AG10803 (cell line): ENCODE results near the gene COPS9.

Experiments used
- DNase-seq: peaks from one replicate; pipeline ENCODE4 v3.0.0; 2010; ENCODE audit warnings: low read depth
- H3K4me3 ChIP-seq: 2 replicates; pipeline ENCODE4 v1.5.1; 2011; ENCODE audit warnings: mild to moderate bottlenecking, low read length, control low read depth
- CTCF ChIP-seq: conservative IDR thresholded peaks from 2 replicates; pipeline ENCODE4 v1.5.1; 2011; ENCODE audit warnings: mild to moderate bottlenecking, low read length, control low read depth, inconsistent platforms

COPS9 gene

GRCh38 chr2:240112914-240113690, 23.0 kb downstream of the COPS9 start:
- no peak overlapping the region for H3K4me3 ChIP-seq
- TF ChIP-seq CTCF = no peak
- DNase-seq = no peak

DNA sequence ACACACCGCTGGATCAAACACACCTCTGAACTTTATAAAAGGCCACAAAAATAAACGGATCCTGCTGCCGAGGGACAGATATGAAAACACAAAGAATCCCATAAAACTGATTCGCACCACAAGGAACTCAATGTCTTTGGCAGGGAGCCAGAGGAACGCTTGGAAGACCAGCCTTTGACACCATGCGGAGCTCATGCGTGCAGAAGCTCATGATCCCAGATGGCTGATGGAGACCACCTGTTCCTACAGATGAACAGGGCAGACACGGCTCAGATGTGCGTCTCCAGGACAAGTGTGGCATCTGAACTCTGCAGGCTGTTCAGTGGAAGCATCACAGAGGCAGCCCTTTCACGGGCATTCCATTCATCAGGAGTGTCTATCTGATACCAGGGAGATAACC, 24.9 kb downstream of the COPS9 start:
- DNase-seq = peak; percentile 3
- no peak overlapping the region for H3K4me3 ChIP-seq
- TF ChIP-seq CTCF = no peak

GRCh38 chr2:240109386-240109785, 26.7 kb downstream of the COPS9 start:
- no peak overlapping the region for H3K4me3 ChIP-seq
- TF ChIP-seq CTCF = no peak
- no peak for DNase-seq

GRCh38 chr2:240107477-240107796, 28.7 kb downstream of the COPS9 start:
- no peak for DNase-seq
- H3K4me3 ChIP-seq = no peak overlapping the region
- no peak for TF ChIP-seq CTCF

DNA sequence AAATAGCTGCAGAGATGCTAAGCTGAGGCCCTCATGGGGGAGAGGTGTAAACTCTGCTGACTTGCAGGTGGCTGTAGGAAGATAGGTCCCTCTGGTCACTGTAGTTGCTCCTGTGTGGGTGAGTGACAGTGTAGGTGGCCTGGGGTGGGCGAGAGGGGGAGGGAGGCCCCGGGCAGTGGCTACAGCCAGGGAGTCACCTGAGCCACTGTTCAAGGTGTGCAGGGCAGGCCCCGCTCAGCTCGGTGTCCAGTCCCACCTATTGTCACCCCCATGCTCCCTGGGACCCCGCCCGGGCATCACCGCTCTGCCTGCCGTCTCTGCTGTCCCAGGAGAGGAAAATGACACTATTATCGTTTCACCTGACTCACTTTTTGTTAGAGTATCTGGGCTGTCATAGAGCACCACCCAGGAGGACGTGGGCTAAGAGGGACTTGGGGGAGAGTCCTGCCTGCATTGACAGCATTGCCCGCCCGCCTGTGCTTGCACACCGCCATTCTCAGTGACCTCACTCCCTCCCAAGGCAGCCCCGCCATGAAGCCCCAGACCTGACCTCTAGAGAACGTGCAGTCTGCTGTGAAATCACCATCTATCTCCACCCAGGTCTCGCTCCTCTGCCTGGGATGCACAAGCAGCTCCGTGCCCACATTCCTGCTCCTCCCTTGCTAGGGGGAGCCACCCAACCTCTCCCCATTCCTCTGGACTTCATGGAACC, 29.2 kb downstream of the COPS9 start:
- DNase-seq = no peak
- no peak overlapping the region for H3K4me3 ChIP-seq
- TF ChIP-seq CTCF = no peak

DNA sequence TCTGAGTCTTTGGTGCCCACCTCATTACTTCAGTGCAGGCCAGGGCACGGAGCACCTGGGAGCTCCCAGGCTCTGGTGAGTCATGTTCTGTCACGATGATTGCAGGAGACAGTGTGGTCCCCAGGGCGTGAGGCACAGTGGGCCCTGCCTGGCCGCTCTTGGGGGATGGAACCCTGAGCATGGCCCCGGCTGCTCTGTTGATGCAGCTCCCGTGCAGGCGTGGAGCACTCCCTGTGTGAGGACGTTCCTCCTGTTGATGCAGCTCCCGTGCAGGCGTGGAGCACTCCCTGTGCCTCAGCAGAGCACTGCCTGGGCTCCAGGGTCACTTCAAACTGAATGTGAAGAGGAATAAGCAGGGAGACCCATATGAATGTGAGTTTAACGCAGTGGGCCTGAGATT, 30.1 kb downstream of the COPS9 start:
- DNase-seq = no peak
- TF ChIP-seq CTCF = no peak
- H3K4me3 ChIP-seq = no peak overlapping the region

DNA sequence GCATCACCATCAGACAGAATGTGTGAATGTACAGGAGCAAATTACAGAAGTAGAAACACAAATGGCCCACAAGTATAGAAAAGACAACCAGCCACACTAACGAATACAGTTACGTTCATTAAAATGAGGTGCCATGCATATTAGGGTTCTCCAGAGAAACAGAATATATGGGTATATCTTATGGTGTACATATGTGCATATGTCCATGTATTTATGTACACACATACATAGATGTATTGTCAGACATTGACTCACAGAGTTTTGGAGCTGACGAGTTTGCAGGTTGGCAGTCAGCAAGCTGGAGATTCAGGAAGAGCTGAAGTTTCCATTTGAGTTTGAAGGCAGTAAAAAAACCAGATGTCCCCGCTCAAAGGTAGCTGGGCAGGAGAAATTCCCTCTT, 33.0 kb downstream of the COPS9 start:
- no peak for TF ChIP-seq CTCF
- no peak overlapping the region for H3K4me3 ChIP-seq
- no peak for DNase-seq
